HL-60 (cell line): ENCODE measurements around the gene IQSEC1.

Experiments
- POLR2AphosphoS5 ChIP-seq: IDR thresholded peaks from 2 replicates; pipeline ENCODE4 v1.6.1; 2012; ENCODE audit warnings: low read depth
- SPI1 ChIP-seq: IDR thresholded peaks from 2 replicates; pipeline ENCODE4 v1.6.1; 2012; ENCODE audit warnings: low read depth, mild to moderate bottlenecking, borderline replicate concordance
- TF ChIP-seq, protein P1 (sequence below): IDR thresholded peaks from one replicate; pipeline ENCODE4 v1.5.1; 2011; ENCODE audit warnings: low read length, control low read depth, inconsistent platforms; ENCODE audit not compliant: insufficient read depth
- TF ChIP-seq, protein P2 (sequence below): IDR thresholded peaks from 2 replicates; pipeline ENCODE4 v1.6.1; 2012; ENCODE audit warnings: low read depth; ENCODE audit not compliant: insufficient replicate concordance

DNA sequence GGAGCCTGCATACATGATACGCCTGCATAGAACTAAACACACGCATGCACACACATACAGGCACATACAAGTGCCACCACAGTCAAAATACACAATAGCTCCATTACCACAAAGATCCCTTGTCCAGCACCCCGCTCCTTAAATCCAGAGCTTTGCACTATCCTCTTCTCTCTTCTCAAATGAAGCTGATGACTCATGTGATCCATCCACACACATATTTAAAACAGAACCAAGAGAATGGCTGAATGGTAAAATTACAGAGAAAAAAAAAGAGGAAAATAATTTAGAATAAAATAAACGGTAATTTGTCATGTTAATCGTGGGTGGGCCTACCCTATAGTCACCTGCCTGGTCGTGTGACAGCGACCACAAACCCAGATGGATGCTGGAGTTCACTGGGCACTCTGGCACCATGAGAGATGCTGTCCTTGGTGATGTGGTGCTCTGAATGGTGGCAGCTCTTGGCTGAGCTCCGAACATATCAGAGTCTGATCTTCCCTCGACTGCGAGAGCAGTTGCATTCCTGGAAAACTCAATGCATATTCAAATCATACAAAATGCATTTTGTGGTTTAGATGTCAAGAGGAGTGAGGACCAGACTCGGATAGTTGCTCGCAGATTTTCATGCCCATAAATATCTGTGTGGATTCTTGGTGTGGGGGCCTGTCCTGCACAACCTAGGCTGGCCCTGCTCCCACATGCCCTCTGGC, 8.9 kb downstream of the IQSEC1 start:
- TF ChIP-seq POLR2AphosphoS5 = no peak
- TF ChIP-seq, protein P1, sequence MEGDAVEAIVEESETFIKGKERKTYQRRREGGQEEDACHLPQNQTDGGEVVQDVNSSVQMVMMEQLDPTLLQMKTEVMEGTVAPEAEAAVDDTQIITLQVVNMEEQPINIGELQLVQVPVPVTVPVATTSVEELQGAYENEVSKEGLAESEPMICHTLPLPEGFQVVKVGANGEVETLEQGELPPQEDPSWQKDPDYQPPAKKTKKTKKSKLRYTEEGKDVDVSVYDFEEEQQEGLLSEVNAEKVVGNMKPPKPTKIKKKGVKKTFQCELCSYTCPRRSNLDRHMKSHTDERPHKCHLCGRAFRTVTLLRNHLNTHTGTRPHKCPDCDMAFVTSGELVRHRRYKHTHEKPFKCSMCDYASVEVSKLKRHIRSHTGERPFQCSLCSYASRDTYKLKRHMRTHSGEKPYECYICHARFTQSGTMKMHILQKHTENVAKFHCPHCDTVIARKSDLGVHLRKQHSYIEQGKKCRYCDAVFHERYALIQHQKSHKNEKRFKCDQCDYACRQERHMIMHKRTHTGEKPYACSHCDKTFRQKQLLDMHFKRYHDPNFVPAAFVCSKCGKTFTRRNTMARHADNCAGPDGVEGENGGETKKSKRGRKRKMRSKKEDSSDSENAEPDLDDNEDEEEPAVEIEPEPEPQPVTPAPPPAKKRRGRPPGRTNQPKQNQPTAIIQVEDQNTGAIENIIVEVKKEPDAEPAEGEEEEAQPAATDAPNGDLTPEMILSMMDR = no peak
- TF ChIP-seq, protein P2, sequence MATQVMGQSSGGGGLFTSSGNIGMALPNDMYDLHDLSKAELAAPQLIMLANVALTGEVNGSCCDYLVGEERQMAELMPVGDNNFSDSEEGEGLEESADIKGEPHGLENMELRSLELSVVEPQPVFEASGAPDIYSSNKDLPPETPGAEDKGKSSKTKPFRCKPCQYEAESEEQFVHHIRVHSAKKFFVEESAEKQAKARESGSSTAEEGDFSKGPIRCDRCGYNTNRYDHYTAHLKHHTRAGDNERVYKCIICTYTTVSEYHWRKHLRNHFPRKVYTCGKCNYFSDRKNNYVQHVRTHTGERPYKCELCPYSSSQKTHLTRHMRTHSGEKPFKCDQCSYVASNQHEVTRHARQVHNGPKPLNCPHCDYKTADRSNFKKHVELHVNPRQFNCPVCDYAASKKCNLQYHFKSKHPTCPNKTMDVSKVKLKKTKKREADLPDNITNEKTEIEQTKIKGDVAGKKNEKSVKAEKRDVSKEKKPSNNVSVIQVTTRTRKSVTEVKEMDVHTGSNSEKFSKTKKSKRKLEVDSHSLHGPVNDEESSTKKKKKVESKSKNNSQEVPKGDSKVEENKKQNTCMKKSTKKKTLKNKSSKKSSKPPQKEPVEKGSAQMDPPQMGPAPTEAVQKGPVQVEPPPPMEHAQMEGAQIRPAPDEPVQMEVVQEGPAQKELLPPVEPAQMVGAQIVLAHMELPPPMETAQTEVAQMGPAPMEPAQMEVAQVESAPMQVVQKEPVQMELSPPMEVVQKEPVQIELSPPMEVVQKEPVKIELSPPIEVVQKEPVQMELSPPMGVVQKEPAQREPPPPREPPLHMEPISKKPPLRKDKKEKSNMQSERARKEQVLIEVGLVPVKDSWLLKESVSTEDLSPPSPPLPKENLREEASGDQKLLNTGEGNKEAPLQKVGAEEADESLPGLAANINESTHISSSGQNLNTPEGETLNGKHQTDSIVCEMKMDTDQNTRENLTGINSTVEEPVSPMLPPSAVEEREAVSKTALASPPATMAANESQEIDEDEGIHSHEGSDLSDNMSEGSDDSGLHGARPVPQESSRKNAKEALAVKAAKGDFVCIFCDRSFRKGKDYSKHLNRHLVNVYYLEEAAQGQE = no peak
- no peak for TF ChIP-seq SPI1
